ENCODE data around the gene SIGLEC9. TPM values are rescaled to one million over a fixed set of nuclear protein-coding genes. Genes with fewer than 3 reads are reported as not detected.

The SIGLEC9 gene
- total RNA-seq, 1 donor from 2014 or later = not detected

- peaks cover 3% of the 10 kb centered on the region for H3K27me3 Mint-ChIP-seq (ENCODE audit: unreplicated experiment)
- no peak overlapping the region for H3K27ac Mint-ChIP-seq (ENCODE audit: unreplicated experiment)
- DNase-seq (ENCODE audit: extremely low spot score, unreplicated experiment) = no peak
- H3K4me1 Mint-ChIP-seq (ENCODE audit: unreplicated experiment) = no peaks in the 10 kb centered on the region
- H3K36me3 Mint-ChIP-seq (ENCODE audit: unreplicated experiment) = no peaks in the 10 kb centered on the region
- no peak overlapping the region for H3K4me3 Mint-ChIP-seq (ENCODE audit: unreplicated experiment)
- no peaks in the 10 kb centered on the region for H3K9me3 Mint-ChIP-seq (ENCODE audit: unreplicated experiment)
- TF ChIP-seq CTCF (IDR thresholded peaks at IDR 0.05) = no peak
Measured at GRCh38 chr19:51159656-51160055, 35.0 kb downstream of the SIGLEC9 start.

- Mint-ChIP-seq H3K9me3 (ENCODE audit: unreplicated experiment) (no peaks in the 10 kb centered on the region), H3K27me3 (ENCODE audit: unreplicated experiment) (peaks cover 3% of the 10 kb centered on the region), H3K4me3 (ENCODE audit: unreplicated experiment) (no peak overlapping the region), H3K27ac (ENCODE audit: unreplicated experiment) (no peak overlapping the region), H3K36me3 (ENCODE audit: unreplicated experiment) (no peaks in the 10 kb centered on the region), H3K4me1 (ENCODE audit: unreplicated experiment) (no peaks in the 10 kb centered on the region)
- no peak for DNase-seq (ENCODE audit: extremely low spot score, unreplicated experiment)
- no peak for TF ChIP-seq CTCF (IDR thresholded peaks at IDR 0.05)
Measured at GRCh38 chr19:51161266-51161665, 36.6 kb downstream of the SIGLEC9 start.

- Mint-ChIP-seq H3K27ac (ENCODE audit: unreplicated experiment) (no peak overlapping the region), H3K27me3 (ENCODE audit: unreplicated experiment) (peaks cover 3% of the 10 kb centered on the region), H3K9me3 (ENCODE audit: unreplicated experiment) (no peaks in the 10 kb centered on the region), H3K4me1 (ENCODE audit: unreplicated experiment) (no peaks in the 10 kb centered on the region), H3K4me3 (ENCODE audit: unreplicated experiment) (no peak overlapping the region), H3K36me3 (ENCODE audit: unreplicated experiment) (no peaks in the 10 kb centered on the region)
- no peak for TF ChIP-seq CTCF (IDR thresholded peaks at IDR 0.05)
- DNase-seq (ENCODE audit: extremely low spot score, unreplicated experiment) = no peak
Measured at GRCh38 chr19:51161867-51162496, 37.3 kb downstream of the SIGLEC9 start.

GRCh38 chr19:51163257-51163656 lies 38.6 kb downstream of the SIGLEC9 start:
- H3K27me3 Mint-ChIP-seq (ENCODE audit: unreplicated experiment) = peaks cover 3% of the 10 kb centered on the region
- no peaks in the 10 kb centered on the region for H3K36me3 Mint-ChIP-seq (ENCODE audit: unreplicated experiment)

GRCh38 chr19:51164215-51164614 lies 39.5 kb downstream of the SIGLEC9 start:
- Mint-ChIP-seq H3K27me3 (ENCODE audit: unreplicated experiment) (peaks cover 3% of the 10 kb centered on the region), H3K4me1 (ENCODE audit: unreplicated experiment) (no peaks in the 10 kb centered on the region), H3K9me3 (ENCODE audit: unreplicated experiment) (no peaks in the 10 kb centered on the region), H3K4me3 (ENCODE audit: unreplicated experiment) (no peak overlapping the region), H3K27ac (ENCODE audit: unreplicated experiment) (no peak overlapping the region), H3K36me3 (ENCODE audit: unreplicated experiment) (no peaks in the 10 kb centered on the region)
- TF ChIP-seq CTCF (IDR thresholded peaks at IDR 0.05) = no peak
- no peak for DNase-seq (ENCODE audit: extremely low spot score, unreplicated experiment)

More at GRCh38 chr19:51163257-51163656, 38.6 kb downstream of the SIGLEC9 start:
- H3K4me3 Mint-ChIP-seq (ENCODE audit: unreplicated experiment) = no peak overlapping the region
- no peaks in the 10 kb centered on the region for H3K4me1 Mint-ChIP-seq (ENCODE audit: unreplicated experiment)
- H3K9me3 Mint-ChIP-seq (ENCODE audit: unreplicated experiment) = no peaks in the 10 kb centered on the region
- no peak overlapping the region for H3K27ac Mint-ChIP-seq (ENCODE audit: unreplicated experiment)
- DNase-seq (ENCODE audit: extremely low spot score, unreplicated experiment) = no peak
- no peak for TF ChIP-seq CTCF (IDR thresholded peaks at IDR 0.05)

All from osteocyte (in vitro differentiated cells).